ENCODE data around the gene SPRTN. TPM values are rescaled to one million over a fixed set of nuclear protein-coding genes. Genes with fewer than 3 reads are reported as not detected.

The SPRTN gene
- total and polyA plus RNA-seq, 2 donors (not counting 1 experiment from before 2014, with no cell fraction given), result 3.5 to 13.4 TPM

GRCh38 chr1:231337472-231338269 lies 422 bp upstream of the SPRTN start, which contains the start of gene EXOC8:
Gene EXOC8, minus strand, starts transcription at chr1:231337852. Its CDS starts 107 bp downstream, at chr1:231337745.
- H3K27ac Mint-ChIP-seq, result peak within 1 kb of the TSS; percentile 100
- peak within 1 kb of the TSS; percentile 99 for H2AFZ ChIP-seq (ENCODE audit: insufficient read depth, low read depth, low read length, poor library complexity, severe bottlenecking)
- peaks cover 59% of the 10 kb centered on the region for H3K4me1 Mint-ChIP-seq
- WGBS (ENCODE audit: insufficient coverage), result under 1% methylated on average over 74 of the region's 74 CpGs
- DNase-seq, result peak; percentile 99
- H3K9me3 ChIP-seq (ENCODE audit: control extremely low read depth in 1 of 3, control insufficient read depth in 2 of 3, insufficient read depth in 1 of 3, low read length in 2 of 3), result peaks cover 0 to 10% (median 0%) of the 10 kb centered on the region in 3 donors
- H3K9ac ChIP-seq (ENCODE audit: low read length), result peak within 1 kb of the TSS; percentile 99
- peak within 1 kb of the TSS; percentile 93 to 99 for H3K27ac ChIP-seq (ENCODE audit: low read length in 2 of 2)
- peaks cover 0 to 7% of the 10 kb centered on the region in 2 experiments for H3K36me3 ChIP-seq (replicated peaks in 1 of 2; ENCODE audit: control extremely low read depth in 1 of 2, control insufficient read depth in 1 of 2, extremely low read depth in 1 of 2, insufficient read depth in 2 of 2, low read length in 1 of 2)
- peaks cover 27% of the 10 kb centered on the region for H4K20me1 ChIP-seq (ENCODE audit: control insufficient read depth, insufficient read depth, low read length, poor library complexity, severe bottlenecking)
- H3K27me3 ChIP-seq (replicated peaks in 1 of 4; ENCODE audit: control extremely low read depth in 1 of 4, control insufficient read depth in 3 of 4, insufficient read depth in 4 of 4, low read length in 3 of 4), result no peaks in the 10 kb centered on the region
- ChIA-PET CTCF (interaction anchor here (0.8 to 2.5 kb wide), 10 partner anchors 16 to 1830 kb away, joined by 3 to 11 read pairs (median 5); partner anchors contain the start of genes EGLN1, NUP133 and TSNAX), POLR2A (interaction anchor here (0.6 to 1.3 kb wide), 4 partner anchors 84 to 1614 kb away, joined by 3 to 10 read pairs (median 6); partner anchors contain the start of gene TSNAX)
- H3K4me1 ChIP-seq (ENCODE audit: control insufficient read depth in 2 of 2, insufficient read depth in 2 of 2, low read length in 2 of 2), result peaks cover 46 to 54% of the 10 kb centered on the region in 2 donors
- H3K79me2 ChIP-seq (ENCODE audit: control insufficient read depth, insufficient read depth, low read length), result peaks cover 84% of the 10 kb centered on the region
- H3K4me3 Mint-ChIP-seq, result peak within 1 kb of the TSS; percentile 99
- peaks cover 3% of the 10 kb centered on the region for H3K27me3 Mint-ChIP-seq
- H3K9me3 Mint-ChIP-seq (ENCODE audit: insufficient read depth), result no peaks in the 10 kb centered on the region
- peak within 1 kb of the TSS; percentile 68 to 96 (median 94) for H3K4me3 ChIP-seq (ENCODE audit: control extremely low read depth in 1 of 5, extremely low read depth in 1 of 5, insufficient read depth in 1 of 5, low read depth in 2 of 5, low read length in 4 of 5)
- TF ChIP-seq EZH2 (IDR thresholded peaks at IDR 0.05; ENCODE audit: borderline replicate concordance, insufficient read depth, low read depth, low read length, poor library complexity, severe bottlenecking) (no peak), CTCF (IDR thresholded peaks at IDR 0.05) (no peak)
- ATAC-seq (ENCODE audit: low read depth), result peak; percentile 83
- intact Hi-C loops (cut with micrococcal nuclease), result loop anchor here (1.0 kb wide), 5 partner anchors 20 to 695 kb away; partner anchors contain the start of genes COG2, EGLN1, GNPAT and TSNAX
- peak within 1 kb of the TSS; percentile 88 for H3K4me2 ChIP-seq (replicated peaks; ENCODE audit: low read depth, low read length, poor library complexity, severe bottlenecking)
